Midbrain (tissue), 1 donor: Measurements from ENCODE around the gene BLTP1.
"Not testable (repeated sequence)": the region's sequence is repeated elsewhere in the genome, so short reads cannot be mapped to it uniquely, and the experiment has no call there.

Experiments
- DNase-seq: peaks from one replicate; lab custom pipeline; 2025; lab: John Stamatoyannopoulos, UW

Gene BLTP1, protein sequence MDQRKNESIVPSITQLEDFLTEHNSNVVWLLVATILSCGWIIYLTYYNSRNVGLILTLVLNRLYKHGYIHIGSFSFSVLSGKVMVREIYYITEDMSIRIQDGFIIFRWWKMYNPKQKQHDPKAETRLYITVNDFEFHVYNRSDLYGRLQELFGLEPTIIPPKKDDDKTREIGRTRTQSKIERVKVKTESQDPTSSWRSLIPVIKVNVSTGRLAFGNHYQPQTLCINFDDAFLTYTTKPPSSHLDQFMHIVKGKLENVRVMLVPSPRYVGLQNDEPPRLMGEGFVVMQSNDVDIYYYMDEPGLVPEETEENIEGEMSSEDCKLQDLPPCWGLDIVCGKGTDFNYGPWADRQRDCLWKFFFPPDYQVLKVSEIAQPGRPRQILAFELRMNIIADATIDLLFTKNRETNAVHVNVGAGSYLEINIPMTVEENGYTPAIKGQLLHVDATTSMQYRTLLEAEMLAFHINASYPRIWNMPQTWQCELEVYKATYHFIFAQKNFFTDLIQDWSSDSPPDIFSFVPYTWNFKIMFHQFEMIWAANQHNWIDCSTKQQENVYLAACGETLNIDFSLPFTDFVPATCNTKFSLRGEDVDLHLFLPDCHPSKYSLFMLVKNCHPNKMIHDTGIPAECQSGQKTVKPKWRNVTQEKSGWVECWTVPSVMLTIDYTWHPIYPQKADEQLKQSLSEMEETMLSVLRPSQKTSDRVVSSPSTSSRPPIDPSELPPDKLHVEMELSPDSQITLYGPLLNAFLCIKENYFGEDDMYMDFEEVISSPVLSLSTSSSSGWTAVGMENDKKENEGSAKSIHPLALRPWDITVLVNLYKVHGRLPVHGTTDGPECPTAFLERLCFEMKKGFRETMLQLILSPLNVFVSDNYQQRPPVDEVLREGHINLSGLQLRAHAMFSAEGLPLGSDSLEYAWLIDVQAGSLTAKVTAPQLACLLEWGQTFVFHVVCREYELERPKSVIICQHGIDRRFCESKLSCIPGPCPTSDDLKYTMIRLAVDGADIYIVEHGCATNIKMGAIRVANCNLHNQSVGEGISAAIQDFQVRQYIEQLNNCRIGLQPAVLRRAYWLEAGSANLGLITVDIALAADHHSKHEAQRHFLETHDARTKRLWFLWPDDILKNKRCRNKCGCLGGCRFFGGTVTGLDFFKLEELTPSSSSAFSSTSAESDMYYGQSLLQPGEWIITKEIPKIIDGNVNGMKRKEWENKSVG (N-terminal part only)

DNA sequence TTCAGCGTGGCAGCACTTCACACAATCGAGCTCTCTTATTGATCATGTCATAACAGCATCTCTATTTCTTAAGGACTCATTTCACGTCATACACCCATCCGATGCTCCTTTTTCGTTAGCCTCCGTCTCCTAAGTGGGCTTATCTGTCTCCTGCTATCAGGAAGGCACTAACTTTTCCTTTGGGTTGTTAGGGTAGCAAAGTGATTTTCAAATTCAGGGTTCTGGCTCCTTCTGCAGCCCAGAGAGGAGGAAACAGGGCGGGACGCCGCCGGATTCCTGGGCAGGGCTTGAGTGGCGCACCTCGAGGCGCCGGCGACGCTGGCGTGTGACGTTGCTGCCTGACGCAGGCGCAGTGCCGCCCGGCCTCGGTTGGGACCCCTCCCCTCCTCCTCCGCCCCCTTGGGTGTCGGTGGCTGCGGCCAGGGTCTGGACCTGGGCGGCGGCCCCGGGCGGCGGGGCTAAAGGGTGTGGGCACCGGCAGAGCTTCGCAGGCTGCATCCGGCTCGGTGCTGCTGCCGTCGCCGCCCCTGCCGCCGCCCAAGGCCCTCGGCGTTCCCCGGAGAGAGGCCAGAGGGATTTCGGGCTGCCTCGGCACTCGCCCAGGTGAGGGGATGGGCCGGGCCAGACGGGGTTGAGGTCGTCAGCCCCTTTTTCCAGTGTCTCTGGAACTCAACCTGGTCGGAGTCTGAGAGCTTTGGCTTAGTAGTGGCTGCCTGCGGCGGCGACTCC, at the start of gene BLTP1:
Gene BLTP1 (plus strand): TSS at position 350 of the 729 bp plus-strand sequence. CDS start 18,317 bp downstream, outside the sequence.
- DNase-seq, result peak; percentile 91

DNA sequence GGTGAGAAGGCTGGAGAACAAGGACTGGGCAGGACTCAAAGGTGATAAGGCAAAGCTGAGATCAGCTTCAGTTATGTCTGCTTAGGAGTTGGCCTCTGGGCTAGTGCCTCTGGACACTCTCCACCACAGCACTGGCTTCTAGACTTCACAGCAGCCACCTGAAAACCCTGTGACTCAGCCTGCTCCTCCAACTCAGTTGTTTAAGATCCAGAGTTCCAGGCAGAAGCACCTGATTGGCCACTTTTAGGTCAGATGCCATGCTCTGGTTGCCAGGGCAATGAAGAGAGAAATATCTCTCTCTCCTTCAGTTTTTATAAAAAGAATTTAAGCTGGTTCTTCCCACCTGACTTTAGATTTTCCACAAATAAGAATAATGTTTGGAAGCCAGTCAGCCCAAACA, 47.9 kb upstream of the BLTP1 start:
- no peak for DNase-seq

GRCh38 chr4:122107680-122108079, 44.5 kb upstream of the BLTP1 start:
- no peak for DNase-seq

DNA sequence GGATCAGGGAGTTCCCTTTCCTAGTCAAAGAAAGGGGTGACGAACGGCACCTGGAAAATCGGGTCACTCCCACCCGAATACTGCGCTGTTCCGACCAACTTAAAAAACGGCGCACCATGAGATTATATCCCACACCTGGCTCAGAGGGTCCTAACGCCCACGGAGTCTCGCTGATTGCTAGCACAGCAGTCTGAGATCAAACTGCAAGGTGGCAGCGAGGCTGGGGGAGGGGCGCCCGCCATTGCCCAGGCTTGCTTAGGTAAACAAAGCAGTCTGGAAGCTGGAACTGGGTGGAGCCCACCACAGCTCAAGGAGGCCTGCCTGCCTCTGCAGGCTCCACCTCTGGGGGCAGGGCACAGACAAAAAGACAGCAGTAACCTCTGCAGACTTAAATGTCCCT, 41.8 kb upstream of the BLTP1 start:
- not testable (repeated sequence) for DNase-seq

- DNase-seq, result no peak
Measured at GRCh38 chr4:122117743-122118142, 34.4 kb upstream of the BLTP1 start.

DNA sequence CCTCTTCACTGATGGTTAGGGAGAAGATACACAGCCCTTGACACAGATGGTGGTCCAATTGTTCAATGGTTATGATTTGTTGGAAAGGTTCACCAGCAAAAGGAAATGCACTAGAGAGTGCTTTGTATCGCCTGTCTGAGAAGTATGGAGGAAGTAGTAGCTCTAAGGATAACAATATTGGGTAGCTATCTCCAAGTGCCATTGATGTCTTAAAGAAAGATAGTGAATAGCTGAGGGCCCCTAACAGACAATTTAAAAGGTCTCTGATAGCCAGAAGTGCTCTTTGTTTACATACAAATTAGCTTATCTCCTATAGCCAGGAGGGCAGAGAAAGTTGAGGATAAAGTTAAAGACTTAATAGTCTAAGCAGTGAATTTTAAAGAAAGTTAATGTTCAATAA, 33.9 kb upstream of the BLTP1 start:
- DNase-seq, result no peak

GRCh38 chr4:122119739-122120138, 32.4 kb upstream of the BLTP1 start:
- DNase-seq, result no peak

- DNase-seq, result no peak
Measured at GRCh38 chr4:122121593-122121992, 30.5 kb upstream of the BLTP1 start.

DNA sequence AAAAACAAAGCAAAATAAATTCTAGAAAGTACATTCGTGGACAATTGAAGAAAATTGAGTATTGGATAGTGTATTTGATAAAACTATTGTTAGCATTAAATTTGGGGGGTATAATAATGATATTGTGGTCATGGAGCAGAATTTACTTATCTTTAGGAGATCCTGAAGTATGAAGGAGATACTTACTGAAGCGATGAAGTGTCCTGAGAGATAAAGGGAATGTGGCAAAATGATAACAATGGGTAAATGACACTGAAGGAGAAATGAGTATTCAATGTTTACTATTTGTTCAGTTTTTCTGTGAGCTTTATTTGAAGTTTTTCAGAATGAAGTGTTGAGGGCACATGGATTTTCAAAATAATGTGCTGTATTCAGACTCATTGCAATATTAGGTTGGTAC, 30.0 kb upstream of the BLTP1 start:
- DNase-seq, result no peak

- no peak for DNase-seq
Measured at GRCh38 chr4:122129061-122129460, 23.1 kb upstream of the BLTP1 start.

- no peak for DNase-seq
Measured at GRCh38 chr4:122131562-122132157, 20.5 kb upstream of the BLTP1 start.

GRCh38 chr4:122132891-122133290, 19.2 kb upstream of the BLTP1 start:
- no peak for DNase-seq

DNA sequence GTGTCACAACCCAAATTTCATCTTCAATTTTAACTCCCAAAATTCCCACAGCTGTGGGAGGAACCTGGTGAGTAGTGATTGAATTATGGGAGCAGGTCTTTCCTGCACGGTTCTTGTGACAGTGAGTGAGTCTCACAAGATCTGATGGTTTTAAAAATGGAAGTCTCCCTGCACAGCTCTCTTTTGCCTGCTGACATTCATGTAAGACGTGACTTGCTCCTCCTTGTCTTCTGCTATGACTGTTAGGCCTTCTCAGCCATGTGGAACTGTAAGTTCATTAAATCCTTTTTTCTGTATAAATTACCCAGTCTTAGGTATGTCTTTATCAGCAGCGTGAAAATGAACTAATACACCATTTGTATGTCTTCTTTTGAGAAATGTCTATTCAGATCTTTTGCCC, 13.0 kb upstream of the BLTP1 start:
- no peak for DNase-seq

DNA sequence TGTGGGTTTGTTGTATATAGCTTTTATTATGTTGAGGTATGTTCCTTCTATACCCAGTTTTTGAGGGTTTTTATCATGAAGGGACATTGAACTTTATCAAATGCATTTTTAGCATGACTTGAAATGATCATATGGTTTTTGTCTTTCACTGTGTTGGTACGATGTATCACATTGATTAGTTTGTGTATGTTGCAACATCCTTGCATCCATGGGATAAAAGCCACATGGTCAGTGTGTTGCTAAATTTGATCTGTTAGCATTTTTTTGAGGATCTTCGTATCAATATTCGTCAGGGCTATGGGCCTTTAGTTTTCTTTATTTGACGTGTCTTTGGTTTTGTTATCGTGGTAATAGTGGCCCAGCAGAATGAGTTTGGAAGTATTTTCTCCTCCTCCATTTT, 11.3 kb upstream of the BLTP1 start:
- no peak for DNase-seq

GRCh38 chr4:122142687-122143086, 9.4 kb upstream of the BLTP1 start:
- no peak for DNase-seq

DNA sequence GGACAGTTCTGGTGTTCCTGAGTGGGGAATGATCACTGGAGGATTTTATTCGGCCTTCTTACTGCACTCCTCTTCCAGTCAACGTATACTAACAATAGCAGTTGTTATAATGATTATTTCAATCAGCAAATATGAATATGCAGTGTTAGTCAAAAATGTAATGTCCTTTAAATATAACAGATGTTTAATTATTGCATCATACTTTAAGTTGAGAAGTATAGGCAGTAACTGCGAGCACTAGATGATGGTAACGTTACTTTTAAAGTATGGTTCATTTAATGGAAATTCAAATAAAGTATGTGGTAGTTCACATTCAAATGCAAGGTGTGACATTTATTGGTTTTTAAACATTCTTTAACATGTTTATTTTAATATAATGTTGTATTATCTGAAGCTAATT, 5.5 kb upstream of the BLTP1 start:
- no peak for DNase-seq

- DNase-seq, result peak; percentile 20
Measured at GRCh38 chr4:122150931-122151330, 1.2 kb upstream of the BLTP1 start.

- DNase-seq, result peak; percentile 37
Measured at GRCh38 chr4:122152711-122153226, 638 bp downstream of the BLTP1 start.

DNA sequence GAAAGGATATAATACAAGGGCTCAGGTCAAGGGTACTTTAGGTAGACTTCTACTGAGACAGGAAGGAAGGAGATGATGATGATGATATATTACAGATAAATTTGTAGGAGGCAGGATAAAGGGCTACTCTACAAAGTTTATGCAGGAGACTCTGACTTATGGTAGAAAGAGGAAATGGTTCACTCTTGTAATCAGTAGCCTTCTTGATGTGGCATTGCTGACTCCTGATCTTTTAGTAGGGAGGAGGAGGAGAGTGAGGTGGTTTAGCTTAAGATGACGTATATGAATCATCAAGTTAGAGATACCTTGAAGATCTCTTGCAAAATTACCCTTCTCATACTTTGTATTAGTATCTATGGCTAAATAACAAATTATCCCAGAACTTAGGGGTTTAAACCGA, 4.7 kb downstream of the BLTP1 start:
- no peak for DNase-seq

- DNase-seq, result no peak
Measured at GRCh38 chr4:122163301-122163700, 11.2 kb downstream of the BLTP1 start.

DNA sequence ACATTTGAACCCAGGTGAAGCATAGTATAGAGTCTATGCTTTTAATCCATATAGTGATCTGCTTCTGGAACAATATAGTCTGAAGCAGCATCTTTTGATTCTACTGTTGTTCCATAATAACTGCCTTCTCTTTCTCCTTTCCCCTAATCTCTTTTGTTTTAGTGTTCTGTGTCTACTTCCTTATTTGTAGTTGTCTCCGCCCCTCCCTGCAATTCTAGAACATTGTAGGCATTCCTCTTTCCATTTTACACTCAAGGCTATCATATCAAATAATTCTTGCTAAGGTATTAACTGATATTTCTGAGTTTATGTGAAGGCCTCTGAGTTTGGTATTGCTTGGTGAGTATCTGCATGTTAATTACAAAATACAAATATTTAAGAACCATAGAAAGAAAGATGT, 11.6 kb downstream of the BLTP1 start:
- no peak for DNase-seq
